Adrenal gland (tissue), 5 donors: ENCODE measurements around the gene STARD5.

Experiments used
- POLR2A ChIP-seq, 2 donors: fragments of 450-650 bp; IDR thresholded peaks; one replicate each; pipeline ENCODE4 v1.6.1; 2017; ENCODE audit warnings: antibody characterized with exemption in 2 of 2, mild to moderate bottlenecking in 2 of 2, moderate library complexity in 1 of 2
- TF ChIP-seq, protein P1 (sequence below), 6 experiments: fragments of 450-650 bp in 4 of 6; fragments of 200-600 bp in 2 of 6; sonication (generic) in 1 of 6; IDR thresholded peaks; 1 replicate in 5 of 6; 2 replicates in 1 of 6; pipeline versions ENCODE4 v1.5.1 to v1.8.0; 2016 to 2021; ENCODE audit warnings: antibody characterized with exemption in 6 of 6, mild to moderate bottlenecking in 2 of 6, moderate library complexity in 1 of 6
- donor health status: DM: no; HTN: no; CAD: no.

DNA sequence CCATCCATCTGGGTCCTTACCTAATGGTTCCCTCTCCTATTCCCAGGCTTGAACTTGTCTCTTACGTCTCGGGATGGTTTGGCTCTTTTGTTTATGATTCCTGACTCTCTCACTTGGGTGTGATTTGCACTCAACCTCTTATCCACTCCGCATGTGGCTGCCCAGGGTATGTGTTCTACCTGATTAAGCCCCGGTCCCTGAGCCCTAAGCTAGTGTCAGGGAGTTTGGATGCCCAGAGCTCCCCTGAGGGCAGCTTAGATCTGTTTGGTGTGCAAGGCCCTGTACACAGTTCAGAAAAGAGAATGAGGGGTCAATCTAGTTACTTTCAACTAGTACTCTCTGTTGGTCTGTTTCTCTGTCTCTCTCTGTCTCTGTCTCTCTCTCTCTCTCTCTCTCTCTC, 15.9 kb upstream of the STARD5 start:
- TF ChIP-seq, protein P1, sequence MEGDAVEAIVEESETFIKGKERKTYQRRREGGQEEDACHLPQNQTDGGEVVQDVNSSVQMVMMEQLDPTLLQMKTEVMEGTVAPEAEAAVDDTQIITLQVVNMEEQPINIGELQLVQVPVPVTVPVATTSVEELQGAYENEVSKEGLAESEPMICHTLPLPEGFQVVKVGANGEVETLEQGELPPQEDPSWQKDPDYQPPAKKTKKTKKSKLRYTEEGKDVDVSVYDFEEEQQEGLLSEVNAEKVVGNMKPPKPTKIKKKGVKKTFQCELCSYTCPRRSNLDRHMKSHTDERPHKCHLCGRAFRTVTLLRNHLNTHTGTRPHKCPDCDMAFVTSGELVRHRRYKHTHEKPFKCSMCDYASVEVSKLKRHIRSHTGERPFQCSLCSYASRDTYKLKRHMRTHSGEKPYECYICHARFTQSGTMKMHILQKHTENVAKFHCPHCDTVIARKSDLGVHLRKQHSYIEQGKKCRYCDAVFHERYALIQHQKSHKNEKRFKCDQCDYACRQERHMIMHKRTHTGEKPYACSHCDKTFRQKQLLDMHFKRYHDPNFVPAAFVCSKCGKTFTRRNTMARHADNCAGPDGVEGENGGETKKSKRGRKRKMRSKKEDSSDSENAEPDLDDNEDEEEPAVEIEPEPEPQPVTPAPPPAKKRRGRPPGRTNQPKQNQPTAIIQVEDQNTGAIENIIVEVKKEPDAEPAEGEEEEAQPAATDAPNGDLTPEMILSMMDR (IDR thresholded peaks at IDR 0.05): no peak
- no peak for TF ChIP-seq POLR2A (IDR thresholded peaks at IDR 0.05)
